Measurements from ENCODE around the gene INTS6. TPM values are rescaled to one million over a fixed set of nuclear protein-coding genes. Genes with fewer than 3 reads are reported as not detected.

INTS6 gene
- total and polyA plus RNA-seq, 8 donors, result 10.9 to 44.8 (median 27.2) TPM

GRCh38 chr13:51412431-51412830 is 40.4 kb downstream of the INTS6 start:
- peak in 1 of 4 donors; percentile 15 for ATAC-seq
- H3K4me3 ChIP-seq, result no peak overlapping the region
- H3K4me1 ChIP-seq, result peaks cover 0 to 25% (median 11%) of the 10 kb centered on the region in 3 donors
- no peak for TF ChIP-seq CTCF (IDR thresholded peaks at IDR 0.05)
- no peaks in the 10 kb centered on the region for H3K27me3 ChIP-seq
- peaks cover 0 to 14% (median 0%) of the 10 kb centered on the region in 3 donors for H3K36me3 ChIP-seq
- intact Hi-C loops (cut with DNase I), result no loop called here
- FAIRE-seq, result no peak
- whole genome bisulfite sequencing, 2 donors, result 90 to 91% methylated on average over 3 of the region's 3 CpGs
- DNase-seq, result no peak
- H3K9me3 ChIP-seq, result no peaks in the 10 kb centered on the region
- H3K27ac ChIP-seq, result no peak overlapping the region

- WGBS, 2 donors, result 71 to 74% methylated on average over 2 of the region's 2 CpGs
Observed at GRCh38 chr13:51405176-51405575, 47.7 kb downstream of the INTS6 start.

GRCh38 chr13:51397262-51397941 is 55.4 kb downstream of the INTS6 start:
- DNase-seq, result no peak
- intact Hi-C loops (cut with DNase I), result no loop called here
- WGBS, 2 donors, result 68 to 70% methylated on average over 6 of the region's 6 CpGs
- no peak overlapping the region for H3K4me3 ChIP-seq
- peak in 3 of 4 donors; percentile 61 to 72 (median 72) for ATAC-seq
- no peaks in the 10 kb centered on the region for H3K9me3 ChIP-seq
- H3K27me3 ChIP-seq, result no peaks in the 10 kb centered on the region
- peaks cover 0 to 26% (median 0%) of the 10 kb centered on the region in 3 donors for H3K4me1 ChIP-seq
- H3K36me3 ChIP-seq, result peaks cover 0 to 7% (median 0%) of the 10 kb centered on the region in 3 donors
- no peak for FAIRE-seq
- no peak overlapping the region for H3K27ac ChIP-seq
- no peak for TF ChIP-seq CTCF (IDR thresholded peaks at IDR 0.05)

More at GRCh38 chr13:51405176-51405575, 47.7 kb downstream of the INTS6 start:
- intact Hi-C loops (cut with DNase I), result no loop called here
- TF ChIP-seq CTCF (IDR thresholded peaks at IDR 0.05), result no peak
- no peak for DNase-seq
- H3K4me3 ChIP-seq, result no peak overlapping the region
- no peak for ATAC-seq
- no peaks in the 10 kb centered on the region for H3K36me3 ChIP-seq
- FAIRE-seq, result no peak
- H3K27me3 ChIP-seq, result no peaks in the 10 kb centered on the region
- H3K9me3 ChIP-seq, result no peaks in the 10 kb centered on the region
- peaks cover 0 to 15% (median 11%) of the 10 kb centered on the region in 3 donors for H3K4me1 ChIP-seq
- H3K27ac ChIP-seq, result no peak overlapping the region

- DNase-seq, result no peak
- TF ChIP-seq CTCF (IDR thresholded peaks at IDR 0.05), result no peak
- Histone ChIP-seq H3K27me3 (no peaks in the 10 kb centered on the region), H3K4me3 (no peak overlapping the region), H3K9me3 (no peaks in the 10 kb centered on the region), H3K4me1 (peaks cover 0 to 26% (median 0%) of the 10 kb centered on the region in 3 donors), H3K36me3 (peaks cover 0 to 7% (median 0%) of the 10 kb centered on the region in 3 donors), H3K27ac (no peak overlapping the region)
- intact Hi-C loops (cut with DNase I), result no loop called here
- FAIRE-seq, result no peak
- WGBS, 2 donors, result 72 to 83% methylated on average over 2 of the region's 2 CpGs
- ATAC-seq, result no peak
Observed at GRCh38 chr13:51396352-51396751, 56.5 kb downstream of the INTS6 start.

GRCh38 chr13:51394724-51395123 is 58.1 kb downstream of the INTS6 start:
- H3K27ac ChIP-seq, result no peak overlapping the region
- no peak for ATAC-seq
- TF ChIP-seq CTCF (IDR thresholded peaks at IDR 0.05), result no peak
- DNase-seq, result no peak
- intact Hi-C loops (cut with DNase I), result no loop called here
- FAIRE-seq, result no peak
- H3K9me3 ChIP-seq, result no peaks in the 10 kb centered on the region
- no peaks in the 10 kb centered on the region for H3K27me3 ChIP-seq
- peaks cover 0 to 7% (median 0%) of the 10 kb centered on the region in 3 donors for H3K36me3 ChIP-seq
- H3K4me3 ChIP-seq, result no peak overlapping the region
- peaks cover 0 to 26% (median 0%) of the 10 kb centered on the region in 3 donors for H3K4me1 ChIP-seq

All from pancreas (tissue), 10 donors.